Panc1 (cell line): Measurements from ENCODE around the gene PPM1M. TPM values are rescaled to one million over a fixed set of nuclear protein-coding genes. Genes with fewer than 3 reads are reported as not detected.

Source experiments
- ATAC-seq: fragments of 200-7000 bp; cut with Tn5 transposase; 2 replicates; pipeline ENCODE4 v1.9.1; 2020; ENCODE audit warnings: mild to moderate bottlenecking, moderate library complexity
- BruUV-seq: library from RNA; stranded (reverse); fragments of 400-500 nt; replicated peaks from 2 replicates; lab custom pipeline; 2021; lab: Mats Ljungman, UMichigan
- CTCF ChIA-PET: fragments of 300-600 bp; sonication (Branson Sonifier 250); formaldehyde crosslinking; loops from one replicate; lab custom pipeline; 2022; ENCODE audit warnings: antibody characterized with exemption; lab: Charles Lee
- POLR2A ChIA-PET: fragments of 300-600 bp; sonication (Branson Sonifier 250); formaldehyde crosslinking; loops from one replicate; lab custom pipeline; 2022; ENCODE audit warnings: antibody characterized with exemption; lab: Charles Lee
- DNase-seq: peaks from one replicate; pipeline ENCODE4 v3.0.0-alpha.2; 2010; ENCODE audit warnings: low read depth, low spot score
- H3K27ac ChIP-seq: 2 replicates; pipeline ENCODE4 v1.5.1; 2011; ENCODE audit warnings: mild to moderate bottlenecking, low read length, inconsistent platforms
- H3K27me3 ChIP-seq: fragments of 200-500 bp; sonication (Bioruptor generic); 2 replicates; pipeline ENCODE4 v1.6.0; 2014; ENCODE audit warnings: low read length, inconsistent platforms; ENCODE audit not compliant: control insufficient read depth, insufficient read depth
- H3K36me3 ChIP-seq: fragments of 200-500 bp; sonication (Bioruptor generic); 2 replicates; pipeline ENCODE4 v1.5.1; 2014; ENCODE audit warnings: inconsistent platforms, mild to moderate bottlenecking, low read length, moderate library complexity; ENCODE audit not compliant: control insufficient read depth, insufficient read depth
- H3K4me1 ChIP-seq: 2 replicates; pipeline ENCODE4 v1.5.1; 2011; ENCODE audit warnings: inconsistent platforms, mild to moderate bottlenecking, low read length, moderate library complexity; ENCODE audit not compliant: control insufficient read depth, insufficient read depth
- H3K4me3 ChIP-seq, 2 experiments: 2 replicates each; pipeline ENCODE4 v1.5.1; 2011 to 2012; ENCODE audit warnings: low read depth in 2 of 2, low read length in 2 of 2, mild to moderate bottlenecking in 2 of 2, inconsistent platforms in 1 of 2, moderate library complexity in 1 of 2
- H3K9me3 ChIP-seq: fragments of 200-500 bp; sonication (Bioruptor generic); 2 replicates; pipeline ENCODE4 v1.5.1; 2014; ENCODE audit warnings: low read depth, mild to moderate bottlenecking, inconsistent platforms, low read length, moderate library complexity; ENCODE audit not compliant: control insufficient read depth, insufficient read depth
- CTCF ChIP-seq: fragments of 450-650 bp; IDR thresholded peaks from 2 replicates; pipeline ENCODE4 v1.5.1; 2017; ENCODE audit warnings: mild to moderate bottlenecking
- POLR2AphosphoS5 ChIP-seq: IDR thresholded peaks from 2 replicates; pipeline ENCODE4 v1.6.1; 2012; ENCODE audit warnings: mild to moderate bottlenecking, low read depth, low read length, moderate library complexity
- REST ChIP-seq, 2 experiments: IDR thresholded peaks; 2 replicates each; pipeline ENCODE4 v1.6.1; 2011 to 2012; ENCODE audit warnings: low read depth in 2 of 2, control low read depth in 1 of 2, low read length in 1 of 2, mild to moderate bottlenecking in 1 of 2, moderate library complexity in 1 of 2; ENCODE audit not compliant: insufficient read depth in 1 of 2
- SIN3A ChIP-seq: IDR thresholded peaks from 2 replicates; pipeline ENCODE4 v1.6.1; 2012; ENCODE audit warnings: low read depth, mild to moderate bottlenecking, low read length, moderate library complexity, borderline replicate concordance; ENCODE audit not compliant: insufficient read depth
- TCF7L2 ChIP-seq: IDR thresholded peaks from 2 replicates; pipeline ENCODE4 v1.6.1; 2011; ENCODE audit warnings: mild to moderate bottlenecking, low read depth, low read length, inconsistent platforms
- in situ Hi-C: cut with HindIII; loops from 2 replicates; pipeline ENCODE4 v1.10.0; 2016; ENCODE audit warnings: low sequenced_read_pairs, low pct_unique_long_range_greater_than_20kb
- intact Hi-C: fragments of 100-400 bp; cut with micrococcal nuclease; formaldehyde crosslinking; loops from one replicate; pipeline ENCODE4 v1.10.0; 2022; ENCODE audit not compliant: unreplicated experiment
- total RNA-seq: library from RNA; stranded (reverse); gene quantifications from one replicate; pipeline ENCODE4 v1.2.1, GENCODE V29; 2021; ENCODE audit not compliant: unreplicated experiment

PPM1M gene
- total RNA-seq, 1 experiment from 2014 or later: 9.7 TPM

- no peak for TF ChIP-seq TCF7L2
- TF ChIP-seq POLR2AphosphoS5: no peak
- no peak for TF ChIP-seq SIN3A
- TF ChIP-seq REST (IDR thresholded peaks at IDR 0.05; ENCODE audit: insufficient read depth in 1 of 2, low read depth in 2 of 2, low read length in 1 of 2): no peak
- BruUV-seq: no TSS peak
- H3K27me3 ChIP-seq: no peaks in the 10 kb centered on the region
- POLR2A ChIA-PET: interaction anchor here (0.6 kb wide), 1 partner anchor 23 kb away, joined by 5 read pairs; no protein-coding TSS in a partner anchor
- intact Hi-C loops: no loop called here
- no peak for ATAC-seq
- no peak overlapping the region for H3K4me3 ChIP-seq
- no peaks in the 10 kb centered on the region for H3K9me3 ChIP-seq
- in situ Hi-C loops: no loop called here
- H3K36me3 ChIP-seq: no peaks in the 10 kb centered on the region
- DNase-seq: no peak
- CTCF ChIA-PET: interaction anchor here (0.6 to 0.7 kb wide), 2 partner anchors 137 to 166 kb away, joined by 3 to 6 read pairs; no protein-coding TSS in a partner anchor
- H3K4me1 ChIP-seq: peaks cover 19% of the 10 kb centered on the region
- no peak overlapping the region; the same call in 1 of the 2 replicates for H3K27ac ChIP-seq
Observed at GRCh38 chr3:52218937-52219650, 26.5 kb upstream of the PPM1M start.

- H3K4me3 ChIP-seq: no peak overlapping the region
Observed at GRCh38 chr3:52220380-52221026, 25.1 kb upstream of the PPM1M start.

More at GRCh38 chr3:52220380-52221026, 25.1 kb upstream of the PPM1M start:
- ChIA-PET CTCF (interaction anchor here (0.5 to 1.3 kb wide), 5 partner anchors 29 to 499 kb away, joined by 3 to 4 read pairs (median 3); partner anchors contain the start of gene POC1A), POLR2A (no interaction called here)
- in situ Hi-C loops (no loop called here), intact Hi-C loops (no loop called here)
- no TSS peak for BruUV-seq
- TF ChIP-seq SIN3A: no peak
- no peak for TF ChIP-seq POLR2AphosphoS5
- no peak for TF ChIP-seq REST (IDR thresholded peaks at IDR 0.05; ENCODE audit: insufficient read depth in 1 of 2, low read depth in 2 of 2, low read length in 1 of 2)
- TF ChIP-seq CTCF: peak; percentile 88
- Histone ChIP-seq H3K36me3 (no peaks in the 10 kb centered on the region), H3K27ac (no peak overlapping the region), H3K9me3 (no peaks in the 10 kb centered on the region), H3K27me3 (no peaks in the 10 kb centered on the region), H3K4me1 (peaks cover 19% of the 10 kb centered on the region)
- ATAC-seq (peak; percentile 80), DNase-seq (peak; percentile 64)
